ENCODE measurements around the gene RHBDD1.

- TF ChIP-seq CTCF (conservative IDR thresholded peaks at IDR 0.05; ENCODE audit: low read length) (no peak), EZH2phosphoT487 (IDR thresholded peaks at IDR 0.05; ENCODE audit: borderline replicate concordance) (no peak)
Observed at GRCh38 chr2:226788881-226789490, 46.9 kb upstream of the RHBDD1 start.
